ENCODE data around the gene HAUS3. TPM values are rescaled to one million over a fixed set of nuclear protein-coding genes. Genes with fewer than 3 reads are reported as not detected.

HAUS3 gene
- total and polyA plus RNA-seq, 2 experiments from 2014 or later, result 21.4 to 36.0 TPM

DNA sequence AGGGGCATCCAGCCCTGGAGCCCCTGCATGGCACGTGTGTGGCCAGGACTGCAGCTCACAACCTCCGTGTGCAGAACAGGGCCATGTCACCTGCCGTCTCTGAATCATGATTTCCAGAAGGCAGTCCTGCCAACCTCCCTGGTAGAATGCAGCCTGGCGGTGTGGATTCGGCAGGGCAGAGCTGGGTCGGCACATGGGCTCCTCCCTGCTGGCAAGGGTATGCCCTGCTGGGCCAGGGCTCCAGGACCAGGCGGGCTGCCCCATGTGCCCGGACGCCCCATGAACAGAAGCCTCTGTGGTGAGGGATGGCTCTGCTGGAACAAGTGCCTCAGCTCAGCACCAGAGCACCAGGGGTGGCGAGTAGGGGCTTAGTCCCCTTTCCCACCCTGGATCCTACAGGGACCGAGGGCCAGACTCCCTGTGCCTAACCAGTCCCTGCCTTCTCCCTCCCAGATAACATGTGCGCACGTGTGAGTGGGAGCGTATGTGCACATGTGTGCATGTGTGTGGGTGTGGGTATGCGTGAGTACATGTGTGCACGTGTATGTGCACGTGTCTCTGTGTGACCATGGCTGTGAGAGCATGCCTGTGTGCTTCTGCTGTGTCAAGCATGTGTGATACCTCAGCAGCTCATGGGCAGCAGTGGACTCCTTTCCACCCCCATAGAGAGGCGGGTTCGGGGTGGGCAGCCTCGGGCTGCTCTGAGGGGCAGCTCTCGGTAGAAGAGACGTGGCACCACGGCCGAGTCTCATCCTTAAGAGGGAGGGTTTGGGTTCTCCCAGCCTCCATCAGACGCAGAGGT lies 30.3 kb upstream of the HAUS3 start:
- DNase-seq (ENCODE audit: low spot score) (no peak), ATAC-seq (no peak)
- Histone ChIP-seq H3K27me3 (ENCODE audit: insufficient read depth) (no peaks in the 10 kb centered on the region), H3K4me3 (no peak overlapping the region), H4K20me1 (replicated peaks; ENCODE audit: insufficient read depth) (no peaks in the 10 kb centered on the region), H3K79me2 (replicated peaks; ENCODE audit: insufficient read depth) (no peaks in the 10 kb centered on the region), H3K9me2 (ENCODE audit: insufficient read depth) (no peaks in the 10 kb centered on the region), H2AFZ (no peak overlapping the region), H3K4me1 (ENCODE audit: insufficient read depth) (peaks cover 9% of the 10 kb centered on the region), H3F3A (replicated peaks; ENCODE audit: low read depth) (no peaks in the 10 kb centered on the region), H3K36me3 (ENCODE audit: insufficient read depth) (no peaks in the 10 kb centered on the region), H3K4me2 (no peak overlapping the region), H3K27ac (ENCODE audit: low read depth) (no peak overlapping the region)
- H3K4me3 Mint-ChIP-seq, result no peak overlapping the region
- no peak overlapping the region for H3K27ac Mint-ChIP-seq
- no peaks in the 10 kb centered on the region; the same call in 2 of the 3 replicates for H3K36me3 Mint-ChIP-seq (ENCODE audit: low read depth)
- H3K9me3 Mint-ChIP-seq, result no peaks in the 10 kb centered on the region
- no peak for TF ChIP-seq EZH2 (IDR thresholded peaks at IDR 0.05; ENCODE audit: low read depth, unreplicated experiment)
- no peak for TF ChIP-seq ZNF114 (CRISPR knock-in tag; IDR thresholded peaks at IDR 0.05)
- H3K27me3 Mint-ChIP-seq (ENCODE audit: insufficient read depth, low read depth, poor library complexity), result peaks cover 3% of the 10 kb centered on the region
- peaks cover 15% of the 10 kb centered on the region for H3K4me1 Mint-ChIP-seq

DNA sequence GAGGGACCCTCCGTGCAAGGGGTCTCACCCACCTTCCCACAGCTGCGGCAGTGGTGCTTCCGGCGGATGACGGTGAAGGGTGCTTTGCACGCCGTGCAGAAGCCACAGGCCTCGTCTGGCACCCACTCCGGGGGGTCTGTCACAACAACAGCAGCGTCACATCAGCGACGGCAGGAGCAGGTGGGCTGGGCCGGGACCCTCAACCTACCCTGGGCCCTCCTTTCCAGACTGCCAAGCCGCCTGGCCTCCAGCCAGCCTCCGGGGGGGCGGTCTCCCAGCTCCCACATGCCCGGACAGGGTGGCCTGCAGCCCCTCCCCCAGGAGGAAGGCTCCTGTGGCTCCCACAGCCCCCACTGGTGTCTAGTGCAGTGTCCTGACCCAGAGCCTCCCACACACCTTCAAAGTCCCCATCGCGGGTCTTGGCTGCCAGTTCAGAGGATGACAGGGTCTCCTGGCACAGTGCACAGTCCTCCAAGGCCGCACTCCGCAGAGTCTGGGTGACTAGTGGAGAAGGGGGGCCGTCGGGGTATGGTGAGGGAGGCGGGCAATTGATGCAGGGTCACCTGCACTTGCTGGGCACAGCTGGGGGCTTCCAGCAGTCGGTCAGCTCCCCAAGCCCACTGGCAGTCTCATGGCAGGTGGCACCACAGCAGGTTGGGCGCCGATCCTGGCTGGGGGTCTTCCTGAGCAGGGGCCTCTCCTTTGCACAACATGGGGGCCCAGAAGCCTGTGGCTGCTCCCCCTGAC lies 29.5 kb upstream of the HAUS3 start:
- Mint-ChIP-seq H3K27me3 (ENCODE audit: insufficient read depth, low read depth, poor library complexity) (peaks cover 3% of the 10 kb centered on the region), H3K4me1 (peaks cover 15% of the 10 kb centered on the region), H3K9me3 (no peaks in the 10 kb centered on the region), H3K27ac (no peak overlapping the region), H3K36me3 (ENCODE audit: low read depth) (no peaks in the 10 kb centered on the region; the same call in 2 of the 3 replicates), H3K4me3 (no peak overlapping the region)
- Histone ChIP-seq H3K9me2 (ENCODE audit: insufficient read depth) (no peaks in the 10 kb centered on the region), H4K20me1 (replicated peaks; ENCODE audit: insufficient read depth) (no peaks in the 10 kb centered on the region), H3K4me1 (ENCODE audit: insufficient read depth) (peaks cover 9% of the 10 kb centered on the region), H3F3A (replicated peaks; ENCODE audit: low read depth) (no peaks in the 10 kb centered on the region), H3K27ac (ENCODE audit: low read depth) (no peak overlapping the region), H3K36me3 (ENCODE audit: insufficient read depth) (no peaks in the 10 kb centered on the region), H3K79me2 (replicated peaks; ENCODE audit: insufficient read depth) (no peaks in the 10 kb centered on the region), H3K4me2 (no peak overlapping the region), H2AFZ (no peak overlapping the region), H3K4me3 (no peak overlapping the region), H3K27me3 (ENCODE audit: insufficient read depth) (no peaks in the 10 kb centered on the region)
- no peak for DNase-seq (ENCODE audit: low spot score)
- ATAC-seq, result no peak
- TF ChIP-seq EZH2 (IDR thresholded peaks at IDR 0.05; ENCODE audit: low read depth, unreplicated experiment), result no peak
- TF ChIP-seq NANOG (IDR thresholded peaks at IDR 0.05; ENCODE audit: borderline replicate concordance), result no peak

DNA sequence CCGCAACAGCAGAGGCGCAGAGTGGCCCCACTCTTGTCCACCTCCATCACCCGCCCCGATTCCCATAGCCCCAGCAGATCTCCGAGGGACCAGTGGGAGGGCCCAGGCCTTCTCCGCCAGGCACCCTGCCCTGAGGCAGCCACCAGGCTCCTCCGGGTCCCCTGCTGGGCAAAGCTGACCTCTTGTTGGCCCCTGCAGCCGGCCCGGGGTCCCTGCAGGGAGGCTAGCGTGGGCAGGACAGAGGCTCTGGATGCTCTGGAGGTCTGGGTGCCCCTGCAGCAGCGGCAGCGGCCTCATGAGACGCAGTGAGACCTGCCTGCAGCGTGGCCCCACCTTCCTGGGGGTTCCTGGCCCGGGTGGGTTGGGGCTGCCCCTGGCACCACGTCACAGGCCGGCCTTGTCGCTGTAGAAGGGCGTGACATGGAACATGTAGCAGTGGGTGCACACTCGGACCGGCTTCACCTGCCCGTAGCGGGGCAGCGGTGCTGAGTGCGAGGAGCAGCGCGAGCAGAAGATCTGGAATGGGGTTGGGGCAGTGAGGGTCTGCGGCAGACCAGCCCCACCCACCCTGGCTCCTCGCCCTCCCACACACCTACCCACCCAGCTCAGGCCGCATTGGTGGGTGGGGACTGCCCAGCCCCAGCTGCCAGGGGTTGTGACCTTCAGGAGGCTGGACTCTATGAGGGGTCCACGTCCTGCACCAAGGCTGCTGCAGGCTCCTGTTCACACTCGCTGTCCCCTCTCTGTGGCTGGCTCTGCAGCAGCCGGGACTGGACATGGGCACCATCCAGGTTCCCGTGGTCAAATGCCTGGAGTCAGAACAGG lies 28.6 kb upstream of the HAUS3 start:
- Histone ChIP-seq H3F3A (replicated peaks; ENCODE audit: low read depth) (no peaks in the 10 kb centered on the region), H3K4me3 (no peak overlapping the region), H3K4me1 (ENCODE audit: insufficient read depth) (peaks cover 9% of the 10 kb centered on the region), H3K9me2 (ENCODE audit: insufficient read depth) (no peaks in the 10 kb centered on the region), H2AFZ (no peak overlapping the region), H3K27me3 (ENCODE audit: insufficient read depth) (no peaks in the 10 kb centered on the region), H3K27ac (ENCODE audit: low read depth) (no peak overlapping the region), H4K20me1 (replicated peaks; ENCODE audit: insufficient read depth) (no peaks in the 10 kb centered on the region), H3K36me3 (ENCODE audit: insufficient read depth) (no peaks in the 10 kb centered on the region), H3K79me2 (replicated peaks; ENCODE audit: insufficient read depth) (no peaks in the 10 kb centered on the region), H3K4me2 (no peak overlapping the region)
- ATAC-seq, result no peak
- Mint-ChIP-seq H3K4me3 (no peak overlapping the region), H3K27me3 (ENCODE audit: insufficient read depth, low read depth, poor library complexity) (peaks cover 6% of the 10 kb centered on the region), H3K36me3 (ENCODE audit: low read depth) (no peaks in the 10 kb centered on the region; the same call in 2 of the 3 replicates), H3K27ac (no peak overlapping the region), H3K9me3 (no peaks in the 10 kb centered on the region), H3K4me1 (peaks cover 15% of the 10 kb centered on the region)
- DNase-seq (ENCODE audit: low spot score), result no peak
- TF ChIP-seq STAT1 (IDR thresholded peaks at IDR 0.05; ENCODE audit: unreplicated experiment), result no peak
- TF ChIP-seq ZNF114 (CRISPR knock-in tag; IDR thresholded peaks at IDR 0.05), result no peak
- TF ChIP-seq CREB1 (CRISPR knock-in tag; IDR thresholded peaks at IDR 0.05; ENCODE audit: low read depth), result no peak
- TF ChIP-seq ZNF331 (CRISPR knock-in tag; IDR thresholded peaks at IDR 0.05; ENCODE audit: low read depth), result no peak
- no peak for TF ChIP-seq EZH2phosphoT487 (IDR thresholded peaks at IDR 0.05; ENCODE audit: unreplicated experiment)
- TF ChIP-seq, protein P1, sequence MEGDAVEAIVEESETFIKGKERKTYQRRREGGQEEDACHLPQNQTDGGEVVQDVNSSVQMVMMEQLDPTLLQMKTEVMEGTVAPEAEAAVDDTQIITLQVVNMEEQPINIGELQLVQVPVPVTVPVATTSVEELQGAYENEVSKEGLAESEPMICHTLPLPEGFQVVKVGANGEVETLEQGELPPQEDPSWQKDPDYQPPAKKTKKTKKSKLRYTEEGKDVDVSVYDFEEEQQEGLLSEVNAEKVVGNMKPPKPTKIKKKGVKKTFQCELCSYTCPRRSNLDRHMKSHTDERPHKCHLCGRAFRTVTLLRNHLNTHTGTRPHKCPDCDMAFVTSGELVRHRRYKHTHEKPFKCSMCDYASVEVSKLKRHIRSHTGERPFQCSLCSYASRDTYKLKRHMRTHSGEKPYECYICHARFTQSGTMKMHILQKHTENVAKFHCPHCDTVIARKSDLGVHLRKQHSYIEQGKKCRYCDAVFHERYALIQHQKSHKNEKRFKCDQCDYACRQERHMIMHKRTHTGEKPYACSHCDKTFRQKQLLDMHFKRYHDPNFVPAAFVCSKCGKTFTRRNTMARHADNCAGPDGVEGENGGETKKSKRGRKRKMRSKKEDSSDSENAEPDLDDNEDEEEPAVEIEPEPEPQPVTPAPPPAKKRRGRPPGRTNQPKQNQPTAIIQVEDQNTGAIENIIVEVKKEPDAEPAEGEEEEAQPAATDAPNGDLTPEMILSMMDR (conservative IDR thresholded peaks at IDR 0.05; ENCODE audit: low read depth in 2 of 2), result no peak
